Endothelial cell of umbilical vein (primary cell): ENCODE measurements around the gene SEMA5A. TPM values are rescaled to one million over a fixed set of nuclear protein-coding genes. Genes with fewer than 3 reads are reported as not detected.

Experiments used
- BruUV-seq: library from RNA; stranded (reverse); fragments of 400-500 nt; replicated peaks from 2 replicates; lab custom pipeline; 2021; lab: Mats Ljungman, UMichigan
- CTCF ChIA-PET: fragments of 300-600, 350-600 bp; sonication (Branson Sonifier 250); formaldehyde crosslinking; loops from one replicate; lab custom pipeline; 2021; ENCODE audit warnings: antibody characterized with exemption, inconsistent platforms; lab: Charles Lee
- POLR2A ChIA-PET: fragments of 300-600, 350-600 bp; sonication (Branson Sonifier 250); formaldehyde crosslinking; loops from one replicate; lab custom pipeline; 2021; ENCODE audit warnings: antibody characterized with exemption, inconsistent platforms; lab: Charles Lee
- DNase-seq: peaks from one replicate; pipeline ENCODE4 v3.0.0-alpha.2; 2011; ENCODE audit warnings: low read depth, low spot score
- FAIRE-seq: peaks from 2 replicates; lab custom pipeline; 2011; peaks lifted over from hg19 to GRCh38; lab: Jason Lieb, UNC
- H2AFZ ChIP-seq: 2 replicates; pipeline ENCODE4 v1.6.0; 2012; ENCODE audit warnings: low read depth, low read length, control low read depth, inconsistent platforms
- H3K27ac ChIP-seq: 2 replicates; pipeline ENCODE4 v1.5.1; 2011; ENCODE audit warnings: low read depth, mild to moderate bottlenecking, control low read depth, low read length, moderate library complexity; ENCODE audit not compliant: insufficient read depth
- H3K27me3 ChIP-seq, 2 experiments: 2 replicates each; pipeline versions ENCODE4 v1.6.0 to v1.6.1; 2011; ENCODE audit warnings: low read length in 2 of 2, mixed read lengths in 1 of 2; ENCODE audit not compliant: control insufficient read depth in 2 of 2, insufficient read depth in 2 of 2
- H3K36me3 ChIP-seq, 2 experiments: 2 replicates in 1 of 2; 3 replicates in 1 of 2; pipeline ENCODE4 v1.5.1; 2011; ENCODE audit warnings: low read length in 2 of 2, mild to moderate bottlenecking in 1 of 2, moderate library complexity in 1 of 2; ENCODE audit not compliant: control insufficient read depth in 2 of 2, insufficient read depth in 2 of 2; ENCODE audit errors: extremely low read depth in 1 of 2
- H3K4me1 ChIP-seq: 3 replicates; pipeline ENCODE4 v1.5.1; 2011; ENCODE audit warnings: mild to moderate bottlenecking, low read length; ENCODE audit not compliant: control insufficient read depth, insufficient read depth; ENCODE audit errors: extremely low read depth
- H3K4me2 ChIP-seq: 2 replicates; pipeline ENCODE4 v1.6.1; 2011; ENCODE audit warnings: low read length, control low read depth, mixed read lengths; ENCODE audit not compliant: insufficient read depth
- H3K4me3 ChIP-seq, 3 experiments: fragments of 200-600 bp in 1 of 3; sonication (generic), shearing (Covaris generic) in 1 of 3; replicated peaks in 1 of 3; 2 replicates each; pipeline ENCODE4 v1.5.1; 2011 to 2016; ENCODE audit warnings: control low read depth in 3 of 3, low read length in 3 of 3, mild to moderate bottlenecking in 2 of 3, inconsistent platforms in 1 of 3, low read depth in 1 of 3, moderate library complexity in 1 of 3; ENCODE audit not compliant: insufficient read depth in 1 of 3
- H3K79me2 ChIP-seq: 2 replicates; pipeline ENCODE4 v1.6.0; 2012; ENCODE audit warnings: low read length, inconsistent platforms; ENCODE audit not compliant: control insufficient read depth, insufficient read depth
- H3K9ac ChIP-seq: replicated peaks from 2 replicates; pipeline ENCODE3; 2011; ENCODE audit warnings: low read length, control low read depth; ENCODE audit not compliant: insufficient read depth; ENCODE audit errors: extremely low read depth
- H3K9me1 ChIP-seq: replicated peaks from 3 replicates; pipeline ENCODE4 v1.6.0; 2011; ENCODE audit warnings: mild to moderate bottlenecking, low read length; ENCODE audit not compliant: control insufficient read depth, insufficient read depth; ENCODE audit errors: extremely low read depth
- H3K9me3 ChIP-seq: replicated peaks from 2 replicates; pipeline ENCODE4 v1.5.1; 2012; ENCODE audit warnings: low read length, inconsistent platforms; ENCODE audit not compliant: control insufficient read depth, insufficient read depth
- H4K20me1 ChIP-seq: replicated peaks from 2 replicates; pipeline ENCODE3; 2011; ENCODE audit warnings: mild to moderate bottlenecking, low read length; ENCODE audit not compliant: control insufficient read depth, insufficient read depth; ENCODE audit errors: extremely low read depth
- CTCF ChIP-seq, 2 donors: IDR thresholded peaks; 1 replicate in 1 of 2; 2 replicates in 1 of 2; pipeline ENCODE4 v1.5.1; 2011; ENCODE audit warnings: low read length in 2 of 2, mild to moderate bottlenecking in 2 of 2, moderate library complexity in 2 of 2, control low read depth in 1 of 2, inconsistent platforms in 1 of 2, low read depth in 1 of 2; ENCODE audit not compliant: insufficient read depth in 1 of 2; ENCODE audit errors: extremely low read depth in 1 of 2
- EZH2 ChIP-seq: IDR thresholded peaks from 2 replicates; pipeline ENCODE4 v1.6.1; 2012; ENCODE audit warnings: borderline replicate concordance, low read depth, mild to moderate bottlenecking, moderate library complexity, low read length, inconsistent platforms; ENCODE audit not compliant: severe bottlenecking
- FOS ChIP-seq: IDR thresholded peaks from 2 replicates; pipeline ENCODE4 v1.6.1; 2011; ENCODE audit warnings: mild to moderate bottlenecking, low read length, moderate library complexity, borderline replicate concordance; ENCODE audit not compliant: insufficient read depth
- GATA2 ChIP-seq: IDR thresholded peaks from 2 replicates; pipeline ENCODE4 v1.7.0; 2011; ENCODE audit warnings: low read depth, mild to moderate bottlenecking, moderate library complexity, mixed read lengths, low read length; ENCODE audit not compliant: insufficient read length, insufficient read depth
- JUN ChIP-seq: IDR thresholded peaks from 2 replicates; pipeline ENCODE4 v1.6.1; 2011; ENCODE audit warnings: borderline replicate concordance, low read depth; ENCODE audit not compliant: insufficient read length, insufficient read depth
- MAX ChIP-seq: IDR thresholded peaks from 2 replicates; pipeline ENCODE4 v1.6.1; 2011; ENCODE audit not compliant: insufficient read depth, insufficient read length
- MYC ChIP-seq: IDR thresholded peaks from one replicate; pipeline ENCODE4 v1.6.1; 2011; ENCODE audit warnings: mild to moderate bottlenecking, low read depth, low read length
- POLR2A ChIP-seq: IDR thresholded peaks from 2 replicates; pipeline ENCODE4 v1.6.1; 2012; ENCODE audit warnings: low read depth, mild to moderate bottlenecking, control low read depth, low read length
- POLR2AphosphoS5 ChIP-seq: IDR thresholded peaks from 2 replicates; pipeline ENCODE4 v1.6.1; 2012; ENCODE audit warnings: low read depth, mild to moderate bottlenecking, control low read depth, low read length, moderate library complexity; ENCODE audit not compliant: insufficient read depth
- dilution Hi-C: fragments of 300-500 bp; cut with MboI; formaldehyde crosslinking; loops from one replicate; pipeline ENCODE4 v1.15.0; 2019; ENCODE audit warnings: low sequenced_read_pairs; ENCODE audit not compliant: extremely low pct_ligation_motif_present
- intact Hi-C: fragments of 100-400 bp; cut with micrococcal nuclease; formaldehyde crosslinking; loops from one replicate; pipeline ENCODE4 v1.10.0; 2022
- polyA plus RNA-seq, 4 experiments: library from polyadenylated mRNA; depleted of rRNA in 3 of 4; stranded (reverse) in 3 of 4; unstranded in 1 of 4; fragments of >200 nt; gene quantifications; 2 replicates each; pipeline versions ENCODE4 v1.2.1 to v1.2.3, GENCODE V29; 2011 to 2012; ENCODE audit warnings: missing spikeins in 1 of 4
- total RNA-seq: library from RNA; stranded (reverse); gene quantifications from 2 replicates; pipeline ENCODE4 v1.2.3, GENCODE V29; 2021

The SEMA5A gene
- total and polyA plus RNA-seq, 2 donors (not counting 3 experiments of a cell fraction or from before 2014, with no cell fraction given) = 0.04 to 0.06 TPM

GRCh38 chr5:9538504-9538903 is 7.4 kb downstream of the SEMA5A start:
- ChIA-PET POLR2A (no interaction called here), CTCF (no interaction called here)
- H2AFZ ChIP-seq = no peak overlapping the region
- no peak overlapping the region for H3K4me3 ChIP-seq
- no peaks in the 10 kb centered on the region for H3K36me3 ChIP-seq
- no peak for TF ChIP-seq EZH2
- TF ChIP-seq JUN = no peak
- no peak for TF ChIP-seq GATA2
- TF ChIP-seq MYC = no peak
- TF ChIP-seq FOS = no peak
- TF ChIP-seq POLR2AphosphoS5 = no peak
- no peak for TF ChIP-seq CTCF (IDR thresholded peaks at IDR 0.05; ENCODE audit: extremely low read depth in 1 of 2, insufficient read depth in 1 of 2, low read depth in 1 of 2, low read length in 2 of 2)
- TF ChIP-seq MAX = no peak
- TF ChIP-seq POLR2A = no peak
- H3K9me1 ChIP-seq = no peaks in the 10 kb centered on the region
- H3K27ac ChIP-seq = no peak overlapping the region
- intact Hi-C loops (no loop called here), dilution Hi-C loops (no loop called here)
- no peaks in the 10 kb centered on the region for H3K27me3 ChIP-seq
- DNase-seq (no peak), FAIRE-seq (no peak)
- H3K4me1 ChIP-seq = no peaks in the 10 kb centered on the region
- no peaks in the 10 kb centered on the region for H3K9me3 ChIP-seq
- H3K9ac ChIP-seq = no peak overlapping the region
- no TSS peak for BruUV-seq
- no peaks in the 10 kb centered on the region for H4K20me1 ChIP-seq
- no peak overlapping the region for H3K4me2 ChIP-seq
- no peaks in the 10 kb centered on the region for H3K79me2 ChIP-seq
